Measurements from ENCODE around the gene SEMA3B. TPM values are rescaled to one million over a fixed set of nuclear protein-coding genes. Genes with fewer than 3 reads are reported as not detected.

SEMA3B gene
- total RNA-seq, 6 donors from 2014 or later, result 98.3 to 242 (median 122) TPM

- H3K9me3 ChIP-seq, result no peaks in the 10 kb centered on the region
- no peak for ATAC-seq (ENCODE audit: low FRiP score in 2 of 2)
- no peak overlapping the region for H3K4me3 ChIP-seq
- H3K4me1 ChIP-seq, result peaks cover 21 to 37% (median 27%) of the 10 kb centered on the region in 4 donors
- H3K36me3 ChIP-seq, result no peaks in the 10 kb centered on the region
- TF ChIP-seq CTCF (IDR thresholded peaks at IDR 0.05) (no peak), EP300 (IDR thresholded peaks at IDR 0.05) (no peak), POLR2A (IDR thresholded peaks at IDR 0.05) (no peak), POLR2AphosphoS5 (IDR thresholded peaks at IDR 0.05) (no peak)
- WGBS, 2 donors, result 98 to 100% methylated on average over 3 of the region's 3 CpGs
- H3K27me3 ChIP-seq, result no peaks in the 10 kb centered on the region
- peak overlapping the region in 3 of 4 donors; percentile 27 to 71 (median 67) for H3K27ac ChIP-seq
- DNase-seq, result no peak
Observed at GRCh38 chr3:50229490-50229889, 39.5 kb upstream of the SEMA3B start.

GRCh38 chr3:50230104-50230793, 38.7 kb upstream of the SEMA3B start:
- no peak overlapping the region for H3K4me3 ChIP-seq

GRCh38 chr3:50230794-50231125, 38.2 kb upstream of the SEMA3B start:
- TF ChIP-seq CTCF (IDR thresholded peaks at IDR 0.05), result no peak
- no peak for TF ChIP-seq EP300 (IDR thresholded peaks at IDR 0.05)
- TF ChIP-seq POLR2AphosphoS5 (IDR thresholded peaks at IDR 0.05), result no peak
- no peak for TF ChIP-seq POLR2A (IDR thresholded peaks at IDR 0.05)
- Histone ChIP-seq H3K4me1 (peaks cover 32 to 47% (median 38%) of the 10 kb centered on the region in 4 donors), H3K27me3 (no peaks in the 10 kb centered on the region), H3K27ac (peak overlapping the region in 3 of 4 donors; percentile 36 to 71 (median 67)), H3K9me3 (no peaks in the 10 kb centered on the region), H3K36me3 (no peaks in the 10 kb centered on the region), H3K4me3 (no peak overlapping the region)
- 70 to 93% methylated on average over 3 to 4 of the region's 4 CpGs for WGBS, 2 donors
- DNase-seq (no peak), ATAC-seq (ENCODE audit: low FRiP score in 2 of 2) (no peak)

More at GRCh38 chr3:50230104-50230793, 38.7 kb upstream of the SEMA3B start:
- H3K27ac ChIP-seq, result peak overlapping the region; percentile 27 to 71 (median 52)
- no peaks in the 10 kb centered on the region for H3K36me3 ChIP-seq
- no peaks in the 10 kb centered on the region for H3K27me3 ChIP-seq
- TF ChIP-seq POLR2A (IDR thresholded peaks at IDR 0.05) (no peak), EP300 (IDR thresholded peaks at IDR 0.05) (no peak), POLR2AphosphoS5 (IDR thresholded peaks at IDR 0.05) (no peak)
- DNase-seq (no peak), ATAC-seq (ENCODE audit: low FRiP score in 2 of 2) (no peak)
- H3K4me1 ChIP-seq, result peaks cover 29 to 44% (median 35%) of the 10 kb centered on the region in 4 donors
- WGBS, 2 donors, result 57 to 85% methylated on average over 6 to 8 of the region's 8 CpGs
- H3K9me3 ChIP-seq, result no peaks in the 10 kb centered on the region

GRCh38 chr3:50231581-50231980, 37.4 kb upstream of the SEMA3B start:
- Histone ChIP-seq H3K36me3 (no peaks in the 10 kb centered on the region), H3K27ac (no peak overlapping the region), H3K9me3 (no peaks in the 10 kb centered on the region), H3K4me1 (peaks cover 26 to 38% (median 33%) of the 10 kb centered on the region in 4 donors), H3K4me3 (no peak overlapping the region), H3K27me3 (no peaks in the 10 kb centered on the region)
- ATAC-seq (ENCODE audit: low FRiP score in 2 of 2) (no peak), DNase-seq (no peak)
- TF ChIP-seq EP300 (IDR thresholded peaks at IDR 0.05), result no peak
- WGBS, 2 donors, result 87 to 90% methylated on average over 5 of the region's 5 CpGs

GRCh38 chr3:50232303-50232702, 36.6 kb upstream of the SEMA3B start:
- no peak overlapping the region for H3K27ac ChIP-seq
- H3K27me3 ChIP-seq, result no peaks in the 10 kb centered on the region
- DNase-seq (no peak), ATAC-seq (ENCODE audit: low FRiP score in 2 of 2) (no peak)
- H3K9me3 ChIP-seq, result no peaks in the 10 kb centered on the region
- no peak overlapping the region for H3K4me3 ChIP-seq
- WGBS, 2 donors, result 77 to 83% methylated on average over 3 of the region's 3 CpGs
- TF ChIP-seq POLR2AphosphoS5 (IDR thresholded peaks at IDR 0.05) (no peak), EP300 (IDR thresholded peaks at IDR 0.05) (no peak), POLR2A (IDR thresholded peaks at IDR 0.05) (no peak), CTCF (IDR thresholded peaks at IDR 0.05) (no peak)
- no peaks in the 10 kb centered on the region for H3K36me3 ChIP-seq
- peaks cover 20 to 34% (median 28%) of the 10 kb centered on the region in 4 donors for H3K4me1 ChIP-seq

GRCh38 chr3:50233176-50233575, 35.8 kb upstream of the SEMA3B start:
- DNase-seq, result no peak
- Histone ChIP-seq H3K27ac (peak overlapping the region in 2 of 4 donors; percentile 30 to 35), H3K36me3 (no peaks in the 10 kb centered on the region), H3K9me3 (no peaks in the 10 kb centered on the region), H3K4me3 (no peak overlapping the region), H3K4me1 (peaks cover 16 to 32% (median 26%) of the 10 kb centered on the region in 4 donors), H3K27me3 (no peaks in the 10 kb centered on the region)
- no peak for TF ChIP-seq EP300 (IDR thresholded peaks at IDR 0.05)
- TF ChIP-seq POLR2A (IDR thresholded peaks at IDR 0.05), result no peak
- no peak for TF ChIP-seq CTCF (IDR thresholded peaks at IDR 0.05)
- no peak for TF ChIP-seq POLR2AphosphoS5 (IDR thresholded peaks at IDR 0.05)
- 79 to 83% methylated on average over 2 to 4 of the region's 4 CpGs for WGBS, 2 donors
- ATAC-seq (ENCODE audit: low FRiP score in 2 of 2), result no peak

All from upper lobe of left lung (tissue), 6 donors.